NAMALWA (cell line): ENCODE measurements around the gene PTPRN2.

Source experiments
- DNase-seq: peaks from one replicate; pipeline ENCODE4 v3.0.0-alpha.2; 2015; ENCODE audit warnings: low spot score

PTPRN2 gene

DNA sequence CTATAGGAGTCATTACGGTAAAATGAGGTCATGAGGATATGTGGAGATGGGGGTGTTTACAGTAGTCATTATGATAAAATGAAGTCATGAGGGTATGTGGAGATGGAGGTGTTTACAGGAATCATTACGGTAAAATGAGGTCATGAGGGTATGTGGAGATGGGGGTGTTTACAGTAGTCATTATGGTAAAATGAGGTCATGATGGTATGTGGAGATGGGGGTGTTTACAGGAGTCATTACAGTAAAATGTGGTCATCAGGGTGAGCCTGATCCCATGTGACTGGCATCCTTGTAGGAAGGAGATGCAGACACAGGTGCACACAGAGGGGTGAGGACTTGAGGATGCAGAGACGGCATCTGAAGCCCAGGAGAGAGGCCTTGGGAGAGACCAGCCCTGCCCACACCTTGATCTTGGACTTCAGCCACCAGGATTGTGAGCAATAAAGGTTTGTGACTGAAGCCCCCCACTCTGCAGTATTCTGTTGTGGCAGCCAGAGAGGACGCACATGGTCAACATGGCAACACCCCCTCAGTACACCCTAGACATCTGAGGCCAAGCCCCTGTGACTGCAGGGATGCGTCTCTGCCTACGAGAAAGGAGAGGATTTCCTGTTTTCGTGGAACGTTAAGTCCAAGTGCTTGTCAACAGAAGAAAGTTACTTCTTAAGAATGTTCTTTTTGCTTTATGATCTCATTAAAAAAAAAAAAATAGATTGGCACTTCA is 706.4 kb downstream of the PTPRN2 start:
- DNase-seq, result no peak

DNA sequence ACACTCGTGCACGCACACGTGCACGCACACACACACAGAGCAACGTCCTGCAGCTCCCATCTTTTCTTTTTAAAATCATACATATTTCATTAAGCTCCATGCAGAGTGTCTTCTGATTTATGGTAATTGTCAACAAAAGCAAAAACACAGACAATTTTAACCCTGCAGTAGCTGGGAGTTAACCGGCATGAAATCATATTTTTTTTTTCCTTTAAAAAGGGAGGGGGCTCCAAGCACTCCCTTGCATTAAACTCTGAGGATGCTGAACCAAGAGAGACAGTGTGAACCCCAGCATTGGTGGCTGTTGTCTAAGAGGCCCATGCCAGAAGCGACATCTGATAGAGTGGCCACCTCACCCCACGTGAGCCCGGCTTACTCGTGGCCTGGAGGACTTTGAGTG is 708.2 kb downstream of the PTPRN2 start:
- no peak for DNase-seq

DNA sequence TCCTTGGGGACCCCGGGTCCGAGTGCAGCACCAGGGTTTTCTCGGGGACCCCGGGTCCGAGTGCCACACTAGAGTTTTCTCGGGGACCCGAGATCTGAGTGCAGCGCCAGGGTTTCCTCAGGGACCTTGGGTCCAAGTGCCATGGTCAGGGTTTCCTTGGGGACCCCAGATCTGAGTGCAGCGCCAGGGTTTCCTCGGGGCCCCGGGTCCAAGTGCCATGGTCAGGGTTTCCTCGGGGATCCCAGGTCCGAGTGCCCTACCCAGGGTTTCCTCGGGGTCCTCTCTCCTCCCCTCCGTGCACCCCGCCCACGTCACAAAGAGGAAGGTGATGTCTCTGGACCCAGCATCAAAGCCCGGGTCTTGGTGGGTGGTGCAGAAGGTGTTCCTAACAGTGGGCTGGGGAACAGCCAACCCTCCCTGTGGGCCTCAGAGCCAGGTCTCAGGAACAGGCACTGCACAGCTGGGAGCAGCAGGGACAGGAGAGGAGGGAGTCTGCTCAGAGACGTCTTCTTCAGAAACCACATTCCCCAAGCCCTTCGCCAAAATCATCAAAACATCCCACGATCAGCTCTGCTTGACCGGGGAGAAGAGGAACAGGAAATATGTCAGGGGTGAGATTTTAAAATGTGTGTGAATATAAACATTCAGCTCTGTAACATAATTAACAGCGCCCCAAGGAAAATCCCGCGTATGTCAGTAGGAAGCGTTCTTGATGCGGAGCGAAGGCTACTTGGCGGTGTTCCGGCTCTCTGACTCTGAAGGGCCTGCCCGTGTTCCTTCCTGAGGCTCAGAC is 710.1 kb downstream of the PTPRN2 start:
- DNase-seq, result no peak

DNA sequence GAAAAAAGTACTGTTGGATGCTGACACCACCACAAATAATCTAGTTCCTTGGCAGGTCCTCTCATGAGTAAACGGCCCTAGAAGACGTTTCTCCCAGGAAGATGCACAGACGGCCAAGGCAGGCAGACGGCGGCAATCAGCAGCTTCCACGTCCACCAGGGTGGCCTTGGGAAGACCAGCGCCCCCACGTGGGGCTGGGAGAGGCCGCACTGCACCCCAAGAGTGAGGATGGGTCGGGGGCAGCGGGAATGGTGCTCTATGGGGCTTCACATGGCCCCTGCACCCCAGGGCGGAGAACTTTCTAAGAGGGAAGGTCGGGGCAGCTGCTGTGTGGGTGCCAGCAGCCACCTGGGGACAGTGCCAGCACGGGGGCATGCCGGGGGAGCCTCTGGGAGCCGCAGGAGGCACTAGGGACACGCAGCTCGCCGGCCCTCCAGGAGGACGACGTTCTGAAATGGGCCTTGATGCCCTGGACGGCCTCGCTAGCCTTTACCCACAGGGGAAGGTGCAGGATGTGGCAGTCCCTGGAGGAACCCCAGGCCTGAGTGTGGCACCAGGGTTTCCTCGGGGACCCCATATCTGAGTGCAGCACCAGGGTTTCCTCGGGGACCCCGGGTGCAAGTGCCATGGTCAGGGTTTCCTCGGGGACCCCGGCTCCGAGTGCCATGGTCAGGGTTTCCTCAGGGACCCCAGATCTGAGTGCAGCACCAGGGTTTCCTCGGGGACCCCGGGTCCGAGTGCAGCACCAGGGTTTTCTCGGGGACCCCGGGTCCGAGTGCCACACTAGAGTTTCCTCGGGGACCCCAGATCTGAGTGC is 710.9 kb downstream of the PTPRN2 start:
- DNase-seq, result no peak

DNA sequence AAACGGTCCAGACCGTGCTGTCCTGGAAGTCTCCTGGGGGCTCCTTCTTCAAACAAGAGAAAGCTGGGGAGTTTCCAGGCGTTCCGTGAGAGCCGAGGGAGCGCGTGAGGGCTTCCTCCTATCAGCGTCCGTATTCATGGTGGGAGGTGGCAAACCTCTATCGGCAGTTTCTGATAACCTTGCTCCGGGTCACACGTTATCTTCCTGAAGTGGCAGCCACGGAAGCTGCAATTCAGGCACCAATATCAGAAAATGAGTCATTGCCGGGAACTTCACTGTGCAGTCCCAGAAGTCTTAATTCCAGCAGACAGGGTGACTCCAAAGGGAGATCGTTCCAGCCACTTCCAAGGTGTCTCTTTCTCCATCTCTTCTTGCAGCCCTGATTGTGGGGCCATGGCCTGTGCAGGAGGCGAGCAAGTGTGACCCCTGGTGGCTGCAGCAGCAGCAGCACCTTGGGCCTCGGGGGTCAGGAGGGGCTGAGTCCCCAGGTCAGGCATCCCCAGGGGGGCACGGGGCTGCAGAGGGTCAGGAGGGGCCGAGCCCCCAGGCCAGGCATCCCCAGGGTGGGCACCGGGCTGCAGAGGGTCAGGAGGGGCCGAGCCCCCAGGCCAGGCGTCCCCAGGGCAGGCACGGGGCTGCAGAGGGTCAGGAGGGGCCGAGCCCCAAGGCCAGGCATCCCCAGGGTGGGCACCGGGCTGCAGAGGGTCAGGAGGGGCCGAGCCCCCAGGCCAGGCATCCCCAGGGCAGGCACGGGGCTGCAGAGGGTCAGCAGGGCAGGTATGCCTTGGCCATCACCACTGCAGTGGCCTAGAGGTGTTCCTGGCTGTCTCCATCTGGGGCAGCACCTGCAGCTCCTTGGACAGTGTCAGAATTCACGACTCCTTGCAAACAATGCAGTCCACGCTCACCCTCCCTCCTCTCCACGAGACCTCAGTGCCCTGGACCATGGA is 712.1 kb downstream of the PTPRN2 start:
- DNase-seq, result peak; percentile 58

DNA sequence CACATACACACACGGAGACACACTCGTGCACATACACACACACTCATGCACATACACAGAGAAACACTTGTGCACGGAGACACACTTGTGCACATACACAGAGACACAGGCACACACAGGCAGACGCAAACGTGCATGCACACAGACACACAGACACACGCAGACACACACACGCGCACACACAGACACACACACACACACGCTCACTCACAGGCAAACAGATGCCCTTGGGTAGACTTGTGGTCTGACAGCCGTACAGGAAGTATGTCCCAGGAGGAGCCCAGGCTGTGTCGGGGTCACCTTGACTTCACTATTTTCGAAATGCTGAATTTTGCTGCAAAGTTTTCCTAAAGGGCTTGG is 712.8 kb downstream of the PTPRN2 start:
- no peak for DNase-seq

DNA sequence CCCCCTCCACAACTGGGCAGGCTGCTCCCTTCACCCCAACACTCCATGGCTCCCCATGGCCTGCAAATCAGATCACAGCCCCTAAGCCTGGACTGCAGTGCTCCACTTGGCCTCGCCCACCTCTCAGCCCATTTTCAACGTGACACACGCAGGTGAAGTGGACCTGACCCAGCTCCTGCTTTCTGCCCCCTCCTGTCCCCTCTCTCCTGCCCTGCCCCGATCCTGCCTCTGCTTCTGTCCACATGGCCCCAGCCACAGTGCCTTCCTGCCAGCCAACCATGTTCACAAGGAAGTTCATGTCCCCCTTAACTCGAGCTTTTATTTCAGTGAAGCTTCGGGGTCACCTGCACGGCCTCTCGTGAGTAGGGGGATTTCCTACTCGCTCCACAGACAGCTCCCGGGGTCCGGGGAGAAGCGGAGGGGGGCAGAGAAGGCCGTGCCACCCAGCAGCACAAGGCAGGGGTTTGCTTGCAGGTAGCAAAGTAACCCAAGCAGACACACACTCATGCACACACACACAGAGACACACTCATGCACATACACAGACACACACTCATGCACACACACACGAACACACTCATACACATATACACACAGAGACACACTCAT is 713.3 kb downstream of the PTPRN2 start:
- DNase-seq, result no peak

DNA sequence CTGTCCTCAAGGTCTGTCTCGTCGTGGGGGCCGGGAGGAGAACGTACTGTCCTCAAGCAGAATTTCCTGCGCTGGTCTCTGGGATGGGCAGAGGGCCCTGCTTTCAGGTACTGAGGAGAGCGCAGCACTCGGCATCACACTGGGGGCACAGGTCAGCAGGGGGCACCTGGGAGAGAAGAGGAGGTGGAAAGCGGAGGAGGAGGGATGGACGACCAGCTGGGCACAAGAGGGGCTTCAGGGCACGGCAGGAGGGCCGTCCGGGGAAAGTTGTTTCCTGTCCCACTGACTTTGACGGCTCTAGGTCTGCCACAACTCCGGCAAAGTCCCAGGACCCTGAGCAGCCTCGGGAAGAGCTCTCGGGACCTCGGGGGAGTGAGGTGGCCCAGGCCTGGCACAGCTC is 714.0 kb downstream of the PTPRN2 start:
- no peak for DNase-seq

DNA sequence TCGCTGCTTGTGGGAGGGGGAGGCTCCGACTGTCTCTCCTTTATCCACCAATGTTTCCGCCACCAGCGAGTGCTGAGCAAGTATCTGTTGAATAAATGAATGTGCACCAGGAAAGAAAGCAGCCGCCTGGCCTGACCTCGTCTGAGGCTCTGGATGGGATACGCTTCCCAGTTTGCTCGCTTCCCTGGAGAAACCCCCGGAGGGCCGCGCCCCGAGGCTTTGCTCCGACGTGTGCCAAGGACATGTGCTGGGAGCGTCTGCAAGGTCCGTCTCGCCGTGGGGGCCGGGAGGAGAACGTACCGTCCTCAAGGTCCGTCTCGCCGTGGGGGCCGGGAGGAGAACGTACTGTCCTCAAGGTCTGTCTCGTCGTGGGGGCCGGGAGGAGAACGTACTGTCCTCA is 714.4 kb downstream of the PTPRN2 start:
- no peak for DNase-seq

DNA sequence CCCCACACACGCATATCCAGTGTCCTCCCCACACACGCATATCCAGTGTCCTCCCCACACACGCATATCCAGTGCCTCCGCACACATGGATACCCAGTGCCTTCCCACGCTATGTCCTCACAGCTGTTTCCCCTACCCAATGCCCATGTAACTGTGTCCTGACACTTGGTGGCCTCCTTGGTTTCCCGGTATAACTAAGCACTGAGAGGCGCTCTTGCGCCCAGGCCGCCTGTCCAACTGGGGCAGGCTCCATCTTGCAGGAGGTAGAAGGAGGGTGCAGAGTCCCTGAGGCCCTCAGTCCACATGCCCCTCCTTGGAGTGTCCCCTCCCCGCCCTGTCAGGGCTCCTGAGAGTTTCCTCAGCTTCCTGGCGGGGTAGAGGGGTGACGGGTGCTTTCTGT is 715.2 kb downstream of the PTPRN2 start:
- no peak for DNase-seq

DNA sequence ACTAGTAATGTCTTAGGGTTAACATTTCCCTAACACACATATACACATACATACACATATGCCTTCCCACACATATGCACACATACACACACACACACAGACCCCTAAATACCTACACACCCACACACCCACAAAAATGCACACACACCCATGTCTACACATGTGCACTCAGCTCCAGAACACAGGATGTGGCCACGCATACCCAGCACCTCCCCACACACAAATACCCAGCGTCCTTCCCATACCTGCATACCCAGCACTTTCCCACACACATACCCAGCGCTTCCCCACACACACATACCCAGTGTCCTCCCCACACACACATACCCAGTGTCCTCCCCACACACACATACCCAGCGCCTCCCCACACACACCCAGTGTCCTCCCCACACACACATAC is 715.9 kb downstream of the PTPRN2 start:
- DNase-seq, result no peak

DNA sequence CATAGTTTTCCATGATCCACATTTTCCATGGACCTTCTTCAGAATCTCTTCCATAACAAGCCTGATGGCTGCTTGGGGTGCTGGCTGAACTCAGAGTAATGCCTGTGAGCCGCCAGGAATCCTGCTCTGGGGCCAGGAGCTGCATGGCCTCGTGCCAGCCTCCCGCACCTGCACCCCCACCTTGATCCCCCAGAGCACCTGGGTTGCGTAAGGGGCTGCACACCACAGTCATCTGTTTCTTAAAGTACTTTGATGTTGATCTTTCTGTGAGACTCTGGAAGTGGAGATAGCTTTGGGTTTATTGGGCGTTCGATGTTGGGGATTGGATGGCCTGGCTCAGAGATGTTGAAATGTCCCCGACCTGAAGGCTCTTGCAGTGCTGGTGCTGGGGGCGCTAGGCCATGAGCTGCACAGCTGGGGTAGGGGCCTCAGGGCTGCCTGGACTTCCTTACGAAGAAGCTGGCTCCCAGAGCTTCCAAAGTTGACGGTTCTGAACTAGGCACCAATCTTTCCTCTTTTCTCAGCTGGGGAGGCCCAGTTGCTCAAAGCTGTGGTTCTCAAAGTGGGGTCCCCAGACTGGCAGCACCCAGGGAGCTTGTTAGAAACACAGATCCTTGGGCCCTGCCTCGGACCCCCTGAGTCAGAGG is 716.9 kb downstream of the PTPRN2 start:
- DNase-seq, result no peak

DNA sequence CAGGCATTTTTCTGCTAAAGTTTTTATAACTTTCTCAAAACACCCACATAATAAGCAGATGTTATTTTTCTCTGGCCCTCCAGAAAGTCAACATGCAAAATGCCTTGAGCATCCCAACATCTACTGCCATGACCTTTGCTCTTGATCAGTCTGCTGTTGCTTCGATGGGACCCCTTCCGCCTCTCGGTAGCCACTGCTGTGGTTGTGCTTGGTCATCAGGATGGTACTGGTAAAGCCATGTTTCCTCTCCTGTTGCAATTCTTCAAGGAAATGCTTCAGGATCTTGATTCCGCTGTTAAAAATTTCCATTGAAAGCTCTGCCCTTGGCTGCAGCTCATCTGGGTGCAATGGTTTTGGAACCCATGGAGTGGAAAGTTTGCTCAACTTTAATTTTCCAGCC is 717.8 kb downstream of the PTPRN2 start:
- DNase-seq, result no peak

DNA sequence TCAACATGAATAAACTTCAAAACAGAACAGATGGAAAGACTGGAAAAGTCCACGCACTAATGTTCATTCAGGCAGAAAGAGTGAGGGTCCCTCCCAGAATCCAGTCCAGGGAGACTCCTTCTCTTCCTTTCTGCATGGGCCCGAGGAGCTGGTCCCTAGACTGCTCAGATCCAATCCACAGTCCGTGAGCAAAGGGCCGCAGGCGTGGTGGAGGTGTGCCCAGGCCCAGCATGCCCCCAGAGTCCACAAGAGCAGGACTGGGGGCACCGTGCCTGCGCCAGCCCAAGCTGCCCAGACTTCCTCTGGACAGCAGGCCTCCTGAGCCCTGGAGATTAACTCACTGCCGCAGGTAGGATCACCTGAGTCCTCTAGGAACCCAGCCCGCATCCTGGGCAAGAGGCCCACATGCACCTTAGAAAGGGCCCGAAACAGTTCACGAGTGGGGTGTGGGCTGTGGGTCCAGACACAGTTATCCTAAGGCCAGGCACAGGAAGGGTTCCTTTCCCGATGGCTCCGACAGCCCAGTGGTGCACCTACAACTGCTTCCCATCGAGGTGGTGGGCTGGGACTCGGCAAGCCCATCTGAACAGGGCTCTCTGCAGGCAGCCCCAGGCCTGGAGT is 719.8 kb downstream of the PTPRN2 start:
- DNase-seq, result no peak

DNA sequence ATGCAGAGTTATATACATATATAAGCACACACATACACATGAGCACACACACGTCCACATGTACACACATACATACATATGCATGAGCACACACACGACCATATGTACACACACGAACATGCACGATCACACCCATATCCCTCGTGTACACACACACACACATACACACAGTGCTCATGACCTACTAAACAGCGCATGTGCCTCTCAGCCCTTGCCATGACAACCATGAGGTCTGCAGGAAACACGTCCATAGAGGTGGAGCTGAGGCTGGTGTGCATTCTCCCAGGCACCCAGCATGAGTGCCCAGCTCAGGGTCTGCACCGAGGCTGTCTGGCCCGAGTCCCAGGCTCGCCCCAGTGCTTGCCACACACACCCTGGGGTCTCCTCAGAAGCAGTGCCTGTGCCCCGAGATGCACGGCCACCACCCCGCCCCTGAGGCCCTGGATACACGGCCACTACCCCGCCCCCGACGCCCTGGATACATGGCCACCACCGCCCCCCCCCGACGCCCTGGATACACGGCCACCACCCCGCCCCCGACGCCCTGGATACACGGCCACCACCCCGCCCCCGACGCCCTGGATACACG is 721.2 kb downstream of the PTPRN2 start:
- DNase-seq, result no peak

DNA sequence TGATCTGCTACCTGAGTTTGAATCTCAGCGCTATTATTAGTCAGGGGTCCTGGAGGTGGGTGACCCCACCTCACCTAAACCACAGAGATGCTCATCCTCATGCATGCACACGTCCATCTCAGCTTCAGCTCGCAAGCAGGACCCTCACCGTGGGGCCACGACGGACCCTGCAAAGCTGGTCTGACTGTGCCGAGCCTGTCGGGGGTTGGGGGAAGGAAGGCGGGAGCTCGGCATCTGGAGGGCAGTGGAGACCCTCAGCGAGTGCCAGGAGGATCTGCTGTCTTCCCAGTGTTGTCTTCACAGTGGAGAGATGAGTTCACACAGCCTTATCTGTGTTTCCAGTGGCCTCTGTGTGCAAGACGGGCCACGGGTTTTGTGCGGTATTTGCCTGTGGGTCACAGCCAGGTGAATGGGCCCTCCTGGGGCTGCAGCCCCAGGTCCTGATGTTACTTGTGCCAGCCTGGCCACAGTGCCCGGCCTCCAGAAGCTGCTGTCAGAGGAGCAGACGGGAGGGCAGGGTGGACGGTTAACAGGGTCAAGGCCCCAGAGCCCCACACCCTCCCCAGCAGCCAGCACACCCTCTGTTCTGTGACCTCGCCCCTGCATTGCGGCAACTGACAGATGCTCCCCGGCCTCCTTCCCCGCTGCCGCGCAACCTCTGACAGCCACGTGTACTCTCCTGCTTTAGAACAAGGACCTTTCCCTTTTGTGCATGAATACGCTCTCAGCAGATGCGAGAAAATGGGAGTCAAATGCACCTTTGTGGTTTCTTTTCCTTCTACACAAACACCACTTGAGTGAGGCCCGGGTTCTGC is 722.1 kb downstream of the PTPRN2 start:
- DNase-seq, result no peak

DNA sequence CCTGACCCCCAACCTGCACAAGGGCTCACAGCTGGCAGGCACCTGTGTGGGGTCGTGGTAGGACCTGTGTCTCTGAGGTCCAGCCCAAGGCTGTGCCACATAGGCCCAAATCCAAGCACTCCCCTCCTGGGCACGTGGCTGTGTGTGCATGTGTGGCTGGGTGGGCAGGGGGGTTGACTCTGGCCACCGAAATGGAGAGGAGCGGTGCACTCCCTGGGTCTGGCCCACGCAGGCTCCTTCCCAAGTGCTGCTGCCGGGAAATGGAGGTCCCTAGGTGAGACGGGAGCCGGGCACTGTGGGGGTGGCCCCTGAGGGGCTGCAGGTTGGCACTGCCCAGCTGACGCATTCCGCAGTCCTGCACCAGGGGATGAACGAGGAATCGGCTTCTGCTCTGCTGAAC is 722.7 kb downstream of the PTPRN2 start:
- DNase-seq, result no peak

DNA sequence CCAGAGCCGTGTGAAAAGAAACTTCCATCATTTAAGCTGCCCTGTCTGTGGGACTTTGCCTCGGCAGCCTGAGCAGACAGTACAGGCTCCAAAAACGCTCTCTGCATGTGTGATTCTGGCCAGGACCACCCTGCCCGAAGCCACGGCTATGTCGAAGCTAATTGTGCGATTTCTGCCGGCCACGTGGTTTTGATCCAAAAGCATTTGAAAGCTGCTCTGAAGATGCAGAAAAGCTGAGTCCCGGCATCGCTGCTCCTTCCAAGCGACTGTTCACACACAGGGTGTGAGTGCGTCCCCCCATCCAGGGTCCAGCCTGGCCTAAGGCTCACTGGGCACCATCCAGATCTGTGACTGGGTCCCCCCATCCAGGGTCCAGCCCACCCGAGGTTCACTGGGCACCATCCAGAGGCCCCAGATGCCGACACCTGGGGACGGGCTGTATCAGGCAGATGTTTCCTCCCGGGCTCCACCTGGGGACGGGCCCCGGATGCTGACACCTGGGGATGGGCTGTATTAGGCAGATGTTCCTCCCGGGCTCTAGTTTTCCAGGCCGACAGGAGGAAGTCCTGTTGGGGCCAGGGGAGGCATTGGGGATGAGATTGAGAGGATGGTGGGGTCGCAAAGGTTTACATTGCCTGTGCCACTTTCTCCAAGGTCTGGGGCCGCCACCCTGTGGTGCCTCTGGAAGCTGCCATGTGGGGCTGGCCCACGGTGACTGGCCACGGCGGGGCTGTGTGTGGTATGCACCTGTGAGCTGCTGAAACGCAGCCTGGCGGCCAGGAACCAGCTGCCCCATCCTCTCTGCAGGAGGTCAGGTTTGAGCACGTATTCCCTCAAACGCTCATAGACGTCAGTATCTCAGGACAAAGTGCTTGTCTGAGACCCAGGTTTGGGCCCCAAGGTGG is 723.5 kb downstream of the PTPRN2 start:
- DNase-seq, result no peak
